Thyroid gland (tissue), 4 donors: ENCODE data around the gene PRM3. TPM values are rescaled to one million over a fixed set of nuclear protein-coding genes. Genes with fewer than 3 reads are reported as not detected.

Source experiments
- DNase-seq, 2 donors: peaks; one replicate each; pipeline ENCODE4 v3.0.0-alpha.2; 2019
- H3K27ac ChIP-seq, 3 donors: fragments of 200-600 bp; sonication (generic); 1 replicate in 2 of 3; 2 replicates in 1 of 3; pipeline ENCODE4 v1.5.1; 2016 to 2019; ENCODE audit warnings: mild to moderate bottlenecking in 1 of 3, moderate library complexity in 1 of 3
- H3K27me3 ChIP-seq: fragments of 200-600 bp; sonication (generic); one replicate; pipeline ENCODE4 v1.5.1; 2019
- H3K36me3 ChIP-seq, 2 donors: fragments of 200-600 bp; sonication (generic); one replicate each; pipeline ENCODE4 v1.5.1; 2016 to 2019
- H3K4me1 ChIP-seq, 2 donors: fragments of 200-600 bp; sonication (generic); one replicate each; pipeline ENCODE4 v1.5.1; 2017 to 2019
- H3K4me3 ChIP-seq, 3 donors: fragments of 200-600 bp; sonication (generic); replicated peaks in 1 of 3; 1 replicate in 2 of 3; 2 replicates in 1 of 3; pipeline ENCODE4 v1.5.1; 2016; ENCODE audit warnings: mild to moderate bottlenecking in 1 of 3
- H3K9me3 ChIP-seq: fragments of 200-600 bp; sonication (generic); one replicate; pipeline ENCODE4 v1.5.1; 2017
- POLR2A ChIP-seq, 2 donors: fragments of 450-650 bp; IDR thresholded peaks; one replicate each; pipeline ENCODE4 v1.6.1; 2017; ENCODE audit warnings: antibody characterized with exemption in 2 of 2, mild to moderate bottlenecking in 2 of 2, moderate library complexity in 1 of 2
- WGBS, 2 donors: methylation state at CpG; one replicate each; pipeline ENCODE4 v1.1.5; 2017; 5-methylcytosine and 5-hydroxymethylcytosine counted together
- intact Hi-C: fragments of 100-400 bp; cut with DNase I; formaldehyde crosslinking; loops from one replicate; pipeline ENCODE4 v1.15.1; 2023
- total RNA-seq, 4 donors: library from RNA; depleted of rRNA; stranded (reverse); fragments of >200 nt; gene quantifications; one replicate each; pipeline ENCODE4 v1.2.3, GENCODE V29; 2016
- TF ChIP-seq, protein P1 (sequence below), 6 experiments: fragments of 200-600 bp in 3 of 6; fragments of 450-650 bp in 3 of 6; sonication (generic) in 3 of 6; IDR thresholded peaks; one replicate each; pipeline ENCODE4 v1.5.1; 2016 to 2019; ENCODE audit warnings: antibody characterized with exemption in 6 of 6, mild to moderate bottlenecking in 2 of 6, inconsistent platforms in 1 of 6, moderate library complexity in 1 of 6

PRM3 gene
- total RNA-seq, 4 donors from 2014 or later = not detected

- 55 to 68% methylated on average over 14 to 29 of the region's 29 CpGs for WGBS, 2 donors
- H3K27me3 ChIP-seq = no peaks in the 10 kb centered on the region
- no peaks in the 10 kb centered on the region for H3K9me3 ChIP-seq
- H3K4me3 ChIP-seq = peak overlapping the region in 2 of 3 donors; percentile 83
- H3K27ac ChIP-seq = peak overlapping the region in 1 of 3 donors; percentile 23
- TF ChIP-seq, protein P1, sequence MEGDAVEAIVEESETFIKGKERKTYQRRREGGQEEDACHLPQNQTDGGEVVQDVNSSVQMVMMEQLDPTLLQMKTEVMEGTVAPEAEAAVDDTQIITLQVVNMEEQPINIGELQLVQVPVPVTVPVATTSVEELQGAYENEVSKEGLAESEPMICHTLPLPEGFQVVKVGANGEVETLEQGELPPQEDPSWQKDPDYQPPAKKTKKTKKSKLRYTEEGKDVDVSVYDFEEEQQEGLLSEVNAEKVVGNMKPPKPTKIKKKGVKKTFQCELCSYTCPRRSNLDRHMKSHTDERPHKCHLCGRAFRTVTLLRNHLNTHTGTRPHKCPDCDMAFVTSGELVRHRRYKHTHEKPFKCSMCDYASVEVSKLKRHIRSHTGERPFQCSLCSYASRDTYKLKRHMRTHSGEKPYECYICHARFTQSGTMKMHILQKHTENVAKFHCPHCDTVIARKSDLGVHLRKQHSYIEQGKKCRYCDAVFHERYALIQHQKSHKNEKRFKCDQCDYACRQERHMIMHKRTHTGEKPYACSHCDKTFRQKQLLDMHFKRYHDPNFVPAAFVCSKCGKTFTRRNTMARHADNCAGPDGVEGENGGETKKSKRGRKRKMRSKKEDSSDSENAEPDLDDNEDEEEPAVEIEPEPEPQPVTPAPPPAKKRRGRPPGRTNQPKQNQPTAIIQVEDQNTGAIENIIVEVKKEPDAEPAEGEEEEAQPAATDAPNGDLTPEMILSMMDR (IDR thresholded peaks at IDR 0.05) = no peak
- TF ChIP-seq POLR2A (IDR thresholded peaks at IDR 0.05) = no peak
- peaks cover 17 to 32% of the 10 kb centered on the region in 2 donors for H3K4me1 ChIP-seq
- DNase-seq = no peak
- no peaks in the 10 kb centered on the region for H3K36me3 ChIP-seq
- intact Hi-C loops = no loop called here
Measured at GRCh38 chr16:11253995-11254912, 19.2 kb downstream of the PRM3 start.

DNA sequence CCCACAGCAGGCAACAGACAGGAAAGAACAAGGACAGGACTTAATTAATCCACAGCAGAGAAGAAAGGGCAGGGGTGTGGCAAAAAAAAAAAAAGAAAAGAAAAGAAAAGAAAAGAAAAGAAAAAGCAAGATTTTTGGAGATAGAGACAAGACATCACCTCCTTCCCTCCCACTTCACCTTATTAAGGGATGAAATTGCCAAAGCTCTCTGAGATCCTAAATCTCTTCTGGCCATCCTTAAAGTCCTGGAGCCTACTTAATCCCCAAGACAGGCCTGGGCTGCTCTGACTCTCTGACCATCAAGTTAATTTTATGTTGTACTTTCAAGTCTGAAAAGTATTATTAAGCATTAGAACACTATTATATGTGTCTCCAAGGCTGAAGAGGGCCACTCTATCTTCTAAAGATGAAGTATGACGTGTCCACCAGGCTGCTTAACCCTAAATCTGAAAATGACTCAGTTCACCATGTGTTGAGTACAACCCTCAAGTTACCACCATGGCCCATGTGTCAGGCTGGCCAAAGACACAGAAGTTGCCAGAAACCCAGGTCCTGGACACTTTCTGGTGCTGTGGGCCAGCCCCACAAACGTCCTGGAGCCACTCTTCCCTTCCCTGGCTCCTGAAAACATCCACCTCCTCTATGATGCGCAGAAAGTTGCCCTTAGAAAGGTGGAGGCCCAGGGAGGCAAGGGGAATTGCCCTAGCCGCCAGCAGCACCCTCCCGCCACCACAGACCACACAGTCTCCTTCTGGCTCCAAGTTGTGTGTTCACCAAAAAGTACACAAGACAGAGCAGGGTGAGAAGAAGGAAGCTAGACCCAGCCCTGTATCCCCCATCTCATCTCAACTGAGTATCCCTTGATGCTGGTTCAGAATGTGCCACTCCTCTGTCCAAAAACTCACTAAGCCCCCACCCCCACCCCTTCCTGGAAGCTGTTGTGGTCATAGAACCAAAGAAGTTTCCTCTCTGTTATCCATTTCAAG lies 20.1 kb downstream of the PRM3 start:
- Histone ChIP-seq H3K9me3 (no peaks in the 10 kb centered on the region), H3K4me1 (peaks cover 10 to 24% of the 10 kb centered on the region in 2 donors), H3K27ac (no peak overlapping the region), H3K27me3 (no peaks in the 10 kb centered on the region), H3K36me3 (no peaks in the 10 kb centered on the region), H3K4me3 (no peak overlapping the region)
- intact Hi-C loops = no loop called here
- TF ChIP-seq, protein P1 (IDR thresholded peaks at IDR 0.05) = no peak
- no peak for TF ChIP-seq POLR2A (IDR thresholded peaks at IDR 0.05)
- no peak for DNase-seq
- 78 to 93% methylated on average over 5 of the region's 5 CpGs for WGBS, 2 donors

- no peak for DNase-seq
- no peak overlapping the region for H3K4me3 ChIP-seq
- H3K27me3 ChIP-seq = no peaks in the 10 kb centered on the region
- peaks cover 10 to 22% of the 10 kb centered on the region in 2 donors for H3K4me1 ChIP-seq
- WGBS, 2 donors = 94 to 97% methylated on average over 8 of the region's 8 CpGs
- TF ChIP-seq, protein P1 (IDR thresholded peaks at IDR 0.05) = no peak
- no peak for TF ChIP-seq POLR2A (IDR thresholded peaks at IDR 0.05)
- H3K36me3 ChIP-seq = no peaks in the 10 kb centered on the region
- H3K9me3 ChIP-seq = no peaks in the 10 kb centered on the region
- intact Hi-C loops = no loop called here
- no peak overlapping the region for H3K27ac ChIP-seq
Measured at GRCh38 chr16:11252482-11252931, 20.9 kb downstream of the PRM3 start.

GRCh38 chr16:11251525-11252481 lies 21.6 kb downstream of the PRM3 start:
- Histone ChIP-seq H3K4me1 (peaks cover 6 to 15% of the 10 kb centered on the region in 2 donors), H3K4me3 (no peak overlapping the region), H3K36me3 (no peaks in the 10 kb centered on the region), H3K27ac (no peak overlapping the region), H3K27me3 (no peaks in the 10 kb centered on the region), H3K9me3 (no peaks in the 10 kb centered on the region)
- TF ChIP-seq, protein P1 (IDR thresholded peaks at IDR 0.05) = no peak
- TF ChIP-seq POLR2A (IDR thresholded peaks at IDR 0.05) = no peak
- no peak for DNase-seq
- 91 to 93% methylated on average over 18 of the region's 18 CpGs for WGBS, 2 donors
- intact Hi-C loops = no loop called here
